ENCODE measurements around the gene LMNB1.
"Not testable (repeated sequence)": the region's sequence is repeated elsewhere in the genome, so short reads cannot be mapped to it uniquely, and the experiment has no call there.

The LMNB1 gene

GRCh38 chr5:126793648-126794047 lies 16.7 kb downstream of the LMNB1 start:
- H4K91ac ChIP-seq (ENCODE audit: low read depth, low read length, poor library complexity); H3K14ac ChIP-seq (ENCODE audit: low read length); H3K27ac ChIP-seq (replicated peaks; ENCODE audit: low read length); H2BK12ac ChIP-seq (ENCODE audit: low read length); H2AFZ ChIP-seq (ENCODE audit: low read length); H3K4ac ChIP-seq (ENCODE audit: low read length); H3K18ac ChIP-seq (ENCODE audit: low read length); H3K4me1 ChIP-seq (ENCODE audit: control insufficient read depth in 2 of 2, insufficient read depth in 1 of 2, low read depth in 1 of 2, low read length in 2 of 2); H3K27me3 ChIP-seq (ENCODE audit: control insufficient read depth in 3 of 3, insufficient read depth in 3 of 3, low read depth in 1 of 3, low read length in 3 of 3); H2BK120ac ChIP-seq (ENCODE audit: low read depth, low read length); H4K8ac ChIP-seq (ENCODE audit: low read depth, low read length); H3K23ac ChIP-seq (ENCODE audit: low read depth, low read length, poor library complexity); H2BK5ac ChIP-seq (ENCODE audit: low read length); H3K9me3 ChIP-seq (replicated peaks in 1 of 2; ENCODE audit: control insufficient read depth in 2 of 2, insufficient read depth in 1 of 2, low read depth in 1 of 2, low read length in 2 of 2); H3K4me3 ChIP-seq (ENCODE audit: low read length in 2 of 2); H2BK15ac ChIP-seq (ENCODE audit: low read length); H3K79me1 ChIP-seq (ENCODE audit: low read depth, low read length); H3K4me2 ChIP-seq (ENCODE audit: insufficient read depth, low read length, poor library complexity, severe bottlenecking); H3K9ac ChIP-seq (ENCODE audit: low read depth, low read length, poor library complexity); H2AK5ac ChIP-seq (ENCODE audit: low read depth, low read length); DNase-seq (ENCODE audit: low spot score): not testable (repeated sequence)
- no CpG with 5 or more reads among the region's 9 CpGs for WGBS, 2 donors (ENCODE audit: extremely low coverage in 2 of 2, insufficient read length in 2 of 2, insufficient replicate concordance in 1 of 2)
- peaks cover 0 to 67% of the 10 kb centered on the region in 2 donors for H3K36me3 ChIP-seq (replicated peaks in 1 of 2; ENCODE audit: control insufficient read depth in 2 of 2, insufficient read depth in 2 of 2, low read length in 2 of 2)

- no peak for DNase-seq (ENCODE audit: low spot score)
- Histone ChIP-seq H2BK120ac (ENCODE audit: low read depth, low read length) (no peak overlapping the region), H3K79me1 (ENCODE audit: low read depth, low read length) (peaks cover 5% of the 10 kb centered on the region), H3K18ac (ENCODE audit: low read length) (no peak overlapping the region), H3K36me3 (replicated peaks in 1 of 2; ENCODE audit: control insufficient read depth in 2 of 2, insufficient read depth in 2 of 2, low read length in 2 of 2) (peaks cover 0 to 65% of the 10 kb centered on the region in 2 donors), H3K4ac (ENCODE audit: low read length) (no peak overlapping the region), H2BK15ac (ENCODE audit: low read length) (no peak overlapping the region), H3K27me3 (ENCODE audit: control insufficient read depth in 3 of 3, insufficient read depth in 3 of 3, low read depth in 1 of 3, low read length in 3 of 3) (no peaks in the 10 kb centered on the region), H2BK5ac (ENCODE audit: low read length) (no peak overlapping the region), H3K4me3 (ENCODE audit: low read length in 2 of 2) (no peak overlapping the region), H3K9me3 (replicated peaks in 1 of 2; ENCODE audit: control insufficient read depth in 2 of 2, insufficient read depth in 1 of 2, low read depth in 1 of 2, low read length in 2 of 2) (peaks cover 0 to 6% of the 10 kb centered on the region in 2 donors), H3K9ac (ENCODE audit: low read depth, low read length, poor library complexity) (no peak overlapping the region), H3K14ac (ENCODE audit: low read length) (no peak overlapping the region), H4K91ac (ENCODE audit: low read depth, low read length, poor library complexity) (no peak overlapping the region), H2BK12ac (ENCODE audit: low read length) (no peak overlapping the region), H3K4me2 (ENCODE audit: insufficient read depth, low read length, poor library complexity, severe bottlenecking) (no peak overlapping the region), H3K23ac (ENCODE audit: low read depth, low read length, poor library complexity) (no peak overlapping the region), H3K4me1 (ENCODE audit: control insufficient read depth in 2 of 2, insufficient read depth in 1 of 2, low read depth in 1 of 2, low read length in 2 of 2) (no peaks in the 10 kb centered on the region), H2AK5ac (ENCODE audit: low read depth, low read length) (no peak overlapping the region), H3K27ac (replicated peaks; ENCODE audit: low read length) (no peak overlapping the region), H4K8ac (ENCODE audit: low read depth, low read length) (no peak overlapping the region), H2AFZ (ENCODE audit: low read length) (no peak overlapping the region)
- whole genome bisulfite sequencing, 2 donors (ENCODE audit: extremely low coverage in 2 of 2, insufficient read length in 2 of 2, insufficient replicate concordance in 1 of 2): no CpG with 5 or more reads among the region's 6 CpGs
These were observed 17.4 kb downstream of the LMNB1 start for GRCh38 chr5:126794157-126794828.

- Histone ChIP-seq H2BK12ac (ENCODE audit: low read length) (no peak overlapping the region), H3K9ac (ENCODE audit: low read depth, low read length, poor library complexity) (no peak overlapping the region), H3K14ac (ENCODE audit: low read length) (no peak overlapping the region), H2BK15ac (ENCODE audit: low read length) (no peak overlapping the region), H3K9me3 (replicated peaks in 1 of 2; ENCODE audit: control insufficient read depth in 2 of 2, insufficient read depth in 1 of 2, low read depth in 1 of 2, low read length in 2 of 2) (peaks cover 0 to 2% of the 10 kb centered on the region in 2 donors), H3K27ac (replicated peaks; ENCODE audit: low read length) (no peak overlapping the region), H3K36me3 (replicated peaks in 1 of 2; ENCODE audit: control insufficient read depth in 2 of 2, insufficient read depth in 2 of 2, low read length in 2 of 2) (peaks cover 2 to 76% of the 10 kb centered on the region in 2 donors), H3K27me3 (ENCODE audit: control insufficient read depth in 3 of 3, insufficient read depth in 3 of 3, low read depth in 1 of 3, low read length in 3 of 3) (no peaks in the 10 kb centered on the region), H4K8ac (ENCODE audit: low read depth, low read length) (no peak overlapping the region), H3K4ac (ENCODE audit: low read length) (no peak overlapping the region), H4K91ac (ENCODE audit: low read depth, low read length, poor library complexity) (no peak overlapping the region), H3K4me2 (ENCODE audit: insufficient read depth, low read length, poor library complexity, severe bottlenecking) (no peak overlapping the region), H3K23ac (ENCODE audit: low read depth, low read length, poor library complexity) (no peak overlapping the region), H3K79me1 (ENCODE audit: low read depth, low read length) (peaks cover 4% of the 10 kb centered on the region), H2AFZ (ENCODE audit: low read length) (no peak overlapping the region), H3K4me3 (ENCODE audit: low read length in 2 of 2) (no peak overlapping the region), H2BK120ac (ENCODE audit: low read depth, low read length) (no peak overlapping the region), H3K18ac (ENCODE audit: low read length) (no peak overlapping the region), H2AK5ac (ENCODE audit: low read depth, low read length) (no peak overlapping the region), H3K4me1 (ENCODE audit: control insufficient read depth in 2 of 2, insufficient read depth in 1 of 2, low read depth in 1 of 2, low read length in 2 of 2) (no peaks in the 10 kb centered on the region), H2BK5ac (ENCODE audit: low read length) (no peak overlapping the region)
- WGBS, 2 donors (ENCODE audit: extremely low coverage in 2 of 2, insufficient read length in 2 of 2, insufficient replicate concordance in 1 of 2): no CpG with 5 or more reads among the region's 1 CpG
- no peak for DNase-seq (ENCODE audit: low spot score)
These were observed 22.8 kb downstream of the LMNB1 start for GRCh38 chr5:126799780-126800179.

- WGBS, 2 donors (ENCODE audit: extremely low coverage in 2 of 2, insufficient read length in 2 of 2, insufficient replicate concordance in 1 of 2): no CpG with 5 or more reads among the region's 4 CpGs
- peaks cover 4% of the 10 kb centered on the region for H3K79me1 ChIP-seq (ENCODE audit: low read depth, low read length)
- H3K9me3 ChIP-seq (replicated peaks in 1 of 2; ENCODE audit: control insufficient read depth in 2 of 2, insufficient read depth in 1 of 2, low read depth in 1 of 2, low read length in 2 of 2): peaks cover 0 to 6% of the 10 kb centered on the region in 2 donors
- no peak for DNase-seq (ENCODE audit: low spot score)
- no peak overlapping the region for H2BK12ac ChIP-seq (ENCODE audit: low read length)
- no peak overlapping the region for H4K8ac ChIP-seq (ENCODE audit: low read depth, low read length)
- no peak overlapping the region for H2AK5ac ChIP-seq (ENCODE audit: low read depth, low read length)
- no peak overlapping the region for H4K91ac ChIP-seq (ENCODE audit: low read depth, low read length, poor library complexity)
- no peak overlapping the region for H3K4ac ChIP-seq (ENCODE audit: low read length)
- no peaks in the 10 kb centered on the region for H3K4me1 ChIP-seq (ENCODE audit: control insufficient read depth in 2 of 2, insufficient read depth in 1 of 2, low read depth in 1 of 2, low read length in 2 of 2)
- H3K23ac ChIP-seq (ENCODE audit: low read depth, low read length, poor library complexity): no peak overlapping the region
- H3K9ac ChIP-seq (ENCODE audit: low read depth, low read length, poor library complexity): no peak overlapping the region
- H3K4me2 ChIP-seq (ENCODE audit: insufficient read depth, low read length, poor library complexity, severe bottlenecking): no peak overlapping the region
- no peak overlapping the region for H2BK15ac ChIP-seq (ENCODE audit: low read length)
- peaks cover 5 to 81% of the 10 kb centered on the region in 2 donors for H3K36me3 ChIP-seq (replicated peaks in 1 of 2; ENCODE audit: control insufficient read depth in 2 of 2, insufficient read depth in 2 of 2, low read length in 2 of 2)
- no peak overlapping the region for H2AFZ ChIP-seq (ENCODE audit: low read length)
- H3K4me3 ChIP-seq (ENCODE audit: low read length in 2 of 2): no peak overlapping the region
- no peak overlapping the region for H3K18ac ChIP-seq (ENCODE audit: low read length)
- H2BK5ac ChIP-seq (ENCODE audit: low read length): no peak overlapping the region
- H2BK120ac ChIP-seq (ENCODE audit: low read depth, low read length): no peak overlapping the region
- H3K14ac ChIP-seq (ENCODE audit: low read length): no peak overlapping the region
- no peaks in the 10 kb centered on the region for H3K27me3 ChIP-seq (ENCODE audit: control insufficient read depth in 3 of 3, insufficient read depth in 3 of 3, low read depth in 1 of 3, low read length in 3 of 3)
- no peak overlapping the region for H3K27ac ChIP-seq (replicated peaks; ENCODE audit: low read length)
These were observed 24.4 kb downstream of the LMNB1 start for GRCh38 chr5:126801174-126801991.

Measured in neuronal stem cell (in vitro differentiated cells).